H9 (cell line): ENCODE data around the gene NKPD1. TPM values are rescaled to one million over a fixed set of nuclear protein-coding genes. Genes with fewer than 3 reads are reported as not detected.

ENCODE experiments used
- DNase-seq: peaks from one replicate; pipeline ENCODE4 v3.0.0-alpha.2; 2017
- H2AFZ ChIP-seq: one replicate; pipeline ENCODE4 v1.6.1; 2013; ENCODE audit warnings: mild to moderate bottlenecking, low read length, control low read depth, moderate library complexity
- H2AK5ac ChIP-seq: 2 replicates; pipeline ENCODE4 v1.6.1; 2013; ENCODE audit warnings: low read length, control low read depth, mixed read lengths; ENCODE audit not compliant: insufficient read length
- H2BK120ac ChIP-seq: one replicate; pipeline ENCODE4 v1.6.1; 2013; ENCODE audit warnings: low read depth, mild to moderate bottlenecking, low read length, control low read depth, inconsistent platforms; ENCODE audit not compliant: poor library complexity, severe bottlenecking
- H2BK12ac ChIP-seq: 2 replicates; pipeline ENCODE4 v1.6.1; 2013; ENCODE audit warnings: low read length, control low read depth, mixed read lengths, low read depth; ENCODE audit not compliant: insufficient read length
- H2BK15ac ChIP-seq: 2 replicates; pipeline ENCODE4 v1.6.1; 2013; ENCODE audit warnings: low read depth, low read length, control low read depth
- H2BK20ac ChIP-seq: one replicate; pipeline ENCODE4 v1.6.1; 2013; ENCODE audit warnings: low read depth, mild to moderate bottlenecking, low read length, control low read depth, inconsistent platforms; ENCODE audit not compliant: poor library complexity, severe bottlenecking
- H2BK5ac ChIP-seq: 2 replicates; pipeline ENCODE4 v1.6.1; 2013; ENCODE audit warnings: low read length, control low read depth, mixed read lengths; ENCODE audit not compliant: insufficient read length
- H3K14ac ChIP-seq: 2 replicates; pipeline ENCODE4 v1.6.1; 2013; ENCODE audit warnings: low read length, control low read depth; ENCODE audit not compliant: insufficient read depth
- H3K18ac ChIP-seq: 2 replicates; pipeline ENCODE4 v1.6.1; 2013; ENCODE audit warnings: low read depth, mild to moderate bottlenecking, mixed read lengths, low read length, control low read depth; ENCODE audit not compliant: insufficient read length
- H3K23ac ChIP-seq: 2 replicates; pipeline ENCODE4 v1.6.1; 2013; ENCODE audit warnings: low read length, control low read depth, mixed read lengths, low read depth; ENCODE audit not compliant: insufficient read length
- H3K23me2 ChIP-seq: 2 replicates; pipeline ENCODE4 v1.6.1; 2013; ENCODE audit warnings: low read depth, mild to moderate bottlenecking, mixed read lengths, low read length, control low read depth; ENCODE audit not compliant: insufficient read length, poor library complexity, severe bottlenecking
- H3K27ac ChIP-seq: 2 replicates; pipeline ENCODE4 v1.5.1; 2013; ENCODE audit warnings: low read length, control low read depth, mixed read lengths, low read depth; ENCODE audit not compliant: insufficient read length
- H3K27me3 ChIP-seq: 2 replicates; pipeline ENCODE4 v1.6.1; 2013; ENCODE audit warnings: low read length, control low read depth, inconsistent platforms; ENCODE audit not compliant: insufficient read depth
- H3K4ac ChIP-seq: 2 replicates; pipeline ENCODE4 v1.6.1; 2013; ENCODE audit warnings: low read depth, mild to moderate bottlenecking, control low read depth, inconsistent platforms, low read length, moderate library complexity
- H3K4me1 ChIP-seq: 2 replicates; pipeline ENCODE4 v1.6.1; 2013; ENCODE audit warnings: low read length, control low read depth, inconsistent platforms; ENCODE audit not compliant: insufficient read depth
- H3K4me2 ChIP-seq: 2 replicates; pipeline ENCODE4 v1.6.1; 2013; ENCODE audit warnings: low read length, control low read depth, mixed read lengths; ENCODE audit not compliant: insufficient read length, insufficient read depth
- H3K56ac ChIP-seq: 2 replicates; pipeline ENCODE4 v1.6.1; 2013; ENCODE audit warnings: low read depth, mild to moderate bottlenecking, mixed read lengths, low read length, control low read depth; ENCODE audit not compliant: insufficient read length
- H3K79me1 ChIP-seq: 2 replicates; pipeline ENCODE4 v1.6.1; 2013; ENCODE audit warnings: low read depth, mild to moderate bottlenecking, moderate library complexity, low read length, control low read depth, inconsistent platforms; ENCODE audit not compliant: insufficient read depth, poor library complexity, severe bottlenecking
- H3K79me2 ChIP-seq: 2 replicates; pipeline ENCODE4 v1.6.1; 2013; ENCODE audit warnings: low read length, control low read depth, inconsistent platforms; ENCODE audit not compliant: insufficient read depth
- H3K9ac ChIP-seq: 2 replicates; pipeline ENCODE4 v1.6.1; 2013; ENCODE audit warnings: low read length, control low read depth, mixed read lengths; ENCODE audit not compliant: insufficient read length; ENCODE audit errors: extremely low read depth
- H3K9me3 ChIP-seq: one replicate; pipeline ENCODE4 v1.6.1; 2013; ENCODE audit warnings: low read depth, low read length, inconsistent platforms; ENCODE audit not compliant: control insufficient read depth
- H3T11ph ChIP-seq: one replicate; pipeline ENCODE4 v1.6.1; 2013; ENCODE audit warnings: mild to moderate bottlenecking, low read length, control low read depth, inconsistent platforms
- H4K20me1 ChIP-seq: one replicate; pipeline ENCODE4 v1.6.1; 2013; ENCODE audit not compliant: control insufficient read depth, insufficient read length, insufficient read depth
- H4K5ac ChIP-seq: 2 replicates; pipeline ENCODE4 v1.6.1; 2013; ENCODE audit warnings: low read depth, mild to moderate bottlenecking, mixed read lengths, low read length, control low read depth; ENCODE audit not compliant: insufficient read length
- H4K8ac ChIP-seq: replicated peaks from 2 replicates; pipeline ENCODE4 v1.6.1; 2013; ENCODE audit warnings: low read length, control low read depth, mixed read lengths, low read depth; ENCODE audit not compliant: insufficient read length
- H4K91ac ChIP-seq: 2 replicates; pipeline ENCODE4 v1.6.1; 2013; ENCODE audit warnings: low read depth, mild to moderate bottlenecking, moderate library complexity, mixed read lengths, low read length, control low read depth; ENCODE audit not compliant: insufficient read length
- H3K27ac Mint-ChIP-seq, 3 experiments: 2 replicates in 2 of 3; 3 replicates in 1 of 3; pipeline ENCODE4 v1.8.0; 2020 to 2021; ENCODE audit warnings: mixed read lengths in 3 of 3, mild to moderate bottlenecking in 1 of 3, moderate library complexity in 1 of 3
- H3K27me3 Mint-ChIP-seq: 2 replicates; pipeline ENCODE4 v1.8.0; 2021; ENCODE audit warnings: low read depth, mild to moderate bottlenecking, moderate library complexity, mixed read lengths
- H3K36me3 Mint-ChIP-seq, 3 experiments: 2 replicates in 2 of 3; 3 replicates in 1 of 3; pipeline ENCODE4 v1.8.0; 2020 to 2021; ENCODE audit warnings: low read depth in 3 of 3, mixed read lengths in 3 of 3; ENCODE audit not compliant: insufficient read depth in 1 of 3
- H3K4me1 Mint-ChIP-seq, 2 experiments: 2 replicates each; pipeline ENCODE4 v1.8.0; 2020; ENCODE audit warnings: mixed read lengths in 2 of 2
- H3K4me3 Mint-ChIP-seq, 2 experiments: 2 replicates in 1 of 2; 3 replicates in 1 of 2; pipeline ENCODE4 v1.8.0; 2020 to 2021; ENCODE audit warnings: mild to moderate bottlenecking in 2 of 2, mixed read lengths in 2 of 2, moderate library complexity in 1 of 2
- H3K9me3 Mint-ChIP-seq, 2 experiments: 2 replicates in 1 of 2; 3 replicates in 1 of 2; pipeline ENCODE4 v1.8.0; 2020; ENCODE audit warnings: mild to moderate bottlenecking in 2 of 2, mixed read lengths in 2 of 2, moderate library complexity in 1 of 2
- CTCF ChIP-seq: fragments of 200-600 bp; sonication (generic); conservative IDR thresholded peaks from 3 replicates; pipeline ENCODE4 v1.8.0; 2021; ENCODE audit warnings: antibody characterized with exemption, mild to moderate bottlenecking
- WGBS: extraction: QIAGEN DNeasy Blood & Tissue Kit; methylation state at CpG from one replicate; pipeline ENCODE4 v1.1.7; 2013; ENCODE audit warnings: missing lambda C conversion rate, low lambda C conversion rate, mixed read lengths; ENCODE audit not compliant: insufficient read length; ENCODE audit errors: extremely low coverage; 5-methylcytosine and 5-hydroxymethylcytosine counted together
- total RNA-seq: library from RNA; stranded (reverse); gene quantifications from 2 replicates; pipeline ENCODE4 v1.2.1, GENCODE V29; 2021

NKPD1 gene
- total RNA-seq, 1 experiment from 2014 or later = 0.17 TPM

DNA sequence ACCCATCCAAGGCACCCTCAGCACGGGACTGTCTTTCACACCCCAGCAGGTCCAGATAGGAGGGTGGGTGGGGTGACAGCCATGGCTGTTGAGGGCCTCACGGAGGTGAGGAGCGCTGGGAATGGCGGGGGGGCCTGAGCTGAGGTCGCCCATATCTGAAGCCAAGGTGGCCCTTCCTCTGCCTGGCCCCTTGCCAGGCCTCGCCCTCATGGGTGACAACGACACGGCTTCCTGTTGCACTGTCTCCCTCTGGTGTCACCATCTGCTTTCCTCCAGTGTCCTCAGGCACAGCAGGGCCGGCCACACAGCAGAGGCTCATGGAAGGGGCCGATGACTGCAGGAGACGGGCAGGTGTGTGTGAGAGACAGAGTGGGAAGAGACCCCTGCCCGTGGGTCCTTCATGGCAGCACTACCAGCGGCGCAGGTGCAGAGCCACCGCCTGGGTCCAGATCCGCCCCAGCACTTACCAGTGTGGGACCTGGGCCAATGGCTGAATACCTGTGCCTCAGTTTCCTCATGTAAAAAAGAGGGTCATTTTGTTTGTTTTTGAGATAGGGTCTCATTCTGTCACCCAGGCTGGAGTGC, 8.1 kb upstream of the NKPD1 start:
- no peak for DNase-seq
- no peaks in the 10 kb centered on the region for H3K9me3 Mint-ChIP-seq
- H3K4me1 ChIP-seq = no peaks in the 10 kb centered on the region
- no peak overlapping the region for H3K9ac ChIP-seq
- TF ChIP-seq CTCF = no peak
- H3K4ac ChIP-seq = no peak overlapping the region
- no peak overlapping the region for H3T11ph ChIP-seq
- no peak overlapping the region for H3K56ac ChIP-seq
- no peak overlapping the region for H4K8ac ChIP-seq
- no peak overlapping the region for H3K27ac Mint-ChIP-seq
- H2AFZ ChIP-seq = no peak overlapping the region
- no peaks in the 10 kb centered on the region for H3K27me3 ChIP-seq
- H2AK5ac ChIP-seq = no peak overlapping the region
- no peak overlapping the region for H3K14ac ChIP-seq
- no peak overlapping the region for H4K5ac ChIP-seq
- no peaks in the 10 kb centered on the region for H3K9me3 ChIP-seq
- no peaks in the 10 kb centered on the region for H4K20me1 ChIP-seq
- no peak overlapping the region for H3K23ac ChIP-seq
- H4K91ac ChIP-seq = no peak overlapping the region
- H3K23me2 ChIP-seq = no peaks in the 10 kb centered on the region
- no peak overlapping the region for H3K4me3 Mint-ChIP-seq
- H3K27ac ChIP-seq = no peak overlapping the region
- no peak overlapping the region for H2BK5ac ChIP-seq
- no peaks in the 10 kb centered on the region for H3K79me1 ChIP-seq
- no peaks in the 10 kb centered on the region; the same call in 1 of the 2 replicates for H3K79me2 ChIP-seq
- peaks cover 3% of the 10 kb centered on the region; the same call in 1 of the 2 replicates for H3K27me3 Mint-ChIP-seq
- no peak overlapping the region for H3K18ac ChIP-seq
- H3K4me2 ChIP-seq = no peak overlapping the region
- H3K4me1 Mint-ChIP-seq = peaks cover 2 to 15% of the 10 kb centered on the region in 2 experiments
- no peak overlapping the region for H2BK120ac ChIP-seq
- WGBS = no CpG with 5 or more reads among the region's 16 CpGs
- H2BK12ac ChIP-seq = no peak overlapping the region
- no peak overlapping the region for H2BK20ac ChIP-seq
- no peaks in the 10 kb centered on the region; a peak in 1 of 7 replicates for H3K36me3 Mint-ChIP-seq
- no peak overlapping the region for H2BK15ac ChIP-seq
